ENCODE measurements around the gene EMC7. TPM values are rescaled to one million over a fixed set of nuclear protein-coding genes. Genes with fewer than 3 reads are reported as not detected.

Gene EMC7
- total and polyA plus RNA-seq, 9 of the 15 experiments (the other 6 are each of a cell fraction or from before 2014, with no cell fraction given) = 25.8 to 92.8 (median 49.7) TPM

DNA sequence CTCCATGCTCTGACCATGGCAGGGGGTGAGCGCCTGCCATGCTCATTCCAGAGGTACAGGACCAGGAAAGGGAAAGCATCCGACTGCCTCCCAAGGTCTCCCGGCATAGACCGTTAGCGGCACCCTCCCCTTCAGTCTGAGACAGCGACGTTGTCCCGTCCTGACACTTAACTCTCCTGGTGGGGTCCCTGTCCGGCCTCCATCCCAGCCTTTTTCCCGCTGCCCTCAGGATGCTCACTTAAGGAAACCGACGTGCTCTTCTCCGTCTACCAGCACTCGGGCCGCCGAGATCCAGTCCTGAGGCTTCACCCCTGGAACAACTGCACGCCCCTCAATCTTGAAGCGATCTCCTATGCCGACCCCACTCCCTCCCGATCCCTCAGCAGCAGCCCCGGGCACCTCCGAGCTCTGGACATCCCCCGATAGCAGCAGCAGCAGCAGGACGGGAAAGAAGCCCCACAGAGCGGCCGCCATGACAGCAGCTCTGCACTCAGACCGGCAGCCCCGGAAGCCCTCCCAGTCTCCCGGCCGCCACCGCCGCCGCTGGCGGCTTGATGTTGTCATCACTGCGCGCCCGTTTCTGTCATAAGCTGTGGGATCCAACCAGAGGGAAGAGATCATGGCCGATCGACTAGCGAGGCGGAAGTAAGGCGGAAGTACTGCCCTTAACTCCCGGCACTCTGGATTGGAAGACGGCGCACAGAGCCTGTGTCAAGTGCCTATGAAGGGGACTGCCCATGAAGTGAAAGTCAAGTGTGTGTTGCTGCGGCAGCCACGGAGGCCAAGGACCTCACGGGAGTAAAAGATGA, at the start of gene EMC7, which contains the start of gene PGBD4 (continued):
- TF ChIP-seq, protein P1, sequence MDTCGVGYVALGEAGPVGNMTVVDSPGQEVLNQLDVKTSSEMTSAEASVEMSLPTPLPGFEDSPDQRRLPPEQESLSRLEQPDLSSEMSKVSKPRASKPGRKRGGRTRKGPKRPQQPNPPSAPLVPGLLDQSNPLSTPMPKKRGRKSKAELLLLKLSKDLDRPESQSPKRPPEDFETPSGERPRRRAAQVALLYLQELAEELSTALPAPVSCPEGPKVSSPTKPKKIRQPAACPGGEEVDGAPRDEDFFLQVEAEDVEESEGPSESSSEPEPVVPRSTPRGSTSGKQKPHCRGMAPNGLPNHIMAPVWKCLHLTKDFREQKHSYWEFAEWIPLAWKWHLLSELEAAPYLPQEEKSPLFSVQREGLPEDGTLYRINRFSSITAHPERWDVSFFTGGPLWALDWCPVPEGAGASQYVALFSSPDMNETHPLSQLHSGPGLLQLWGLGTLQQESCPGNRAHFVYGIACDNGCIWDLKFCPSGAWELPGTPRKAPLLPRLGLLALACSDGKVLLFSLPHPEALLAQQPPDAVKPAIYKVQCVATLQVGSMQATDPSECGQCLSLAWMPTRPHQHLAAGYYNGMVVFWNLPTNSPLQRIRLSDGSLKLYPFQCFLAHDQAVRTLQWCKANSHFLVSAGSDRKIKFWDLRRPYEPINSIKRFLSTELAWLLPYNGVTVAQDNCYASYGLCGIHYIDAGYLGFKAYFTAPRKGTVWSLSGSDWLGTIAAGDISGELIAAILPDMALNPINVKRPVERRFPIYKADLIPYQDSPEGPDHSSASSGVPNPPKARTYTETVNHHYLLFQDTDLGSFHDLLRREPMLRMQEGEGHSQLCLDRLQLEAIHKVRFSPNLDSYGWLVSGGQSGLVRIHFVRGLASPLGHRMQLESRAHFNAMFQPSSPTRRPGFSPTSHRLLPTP (IDR thresholded peaks at IDR 0.05; ENCODE audit: borderline replicate concordance, extremely low read depth, insufficient read length) = no peak
- no peak for TF ChIP-seq ETS2 (tag; IDR thresholded peaks at IDR 0.05; ENCODE audit: borderline replicate concordance, poor library complexity, severe bottlenecking)
- peak; percentile 88 for TF ChIP-seq MBD2 (IDR thresholded peaks at IDR 0.05; ENCODE audit: borderline replicate concordance, low read depth)
- no peak for TF ChIP-seq MECOM (CRISPR knock-in tag; IDR thresholded peaks at IDR 0.05)
- TF ChIP-seq CHCHD3 (CRISPR knock-in tag; IDR thresholded peaks at IDR 0.05) = no peak
- TF ChIP-seq, protein P2, sequence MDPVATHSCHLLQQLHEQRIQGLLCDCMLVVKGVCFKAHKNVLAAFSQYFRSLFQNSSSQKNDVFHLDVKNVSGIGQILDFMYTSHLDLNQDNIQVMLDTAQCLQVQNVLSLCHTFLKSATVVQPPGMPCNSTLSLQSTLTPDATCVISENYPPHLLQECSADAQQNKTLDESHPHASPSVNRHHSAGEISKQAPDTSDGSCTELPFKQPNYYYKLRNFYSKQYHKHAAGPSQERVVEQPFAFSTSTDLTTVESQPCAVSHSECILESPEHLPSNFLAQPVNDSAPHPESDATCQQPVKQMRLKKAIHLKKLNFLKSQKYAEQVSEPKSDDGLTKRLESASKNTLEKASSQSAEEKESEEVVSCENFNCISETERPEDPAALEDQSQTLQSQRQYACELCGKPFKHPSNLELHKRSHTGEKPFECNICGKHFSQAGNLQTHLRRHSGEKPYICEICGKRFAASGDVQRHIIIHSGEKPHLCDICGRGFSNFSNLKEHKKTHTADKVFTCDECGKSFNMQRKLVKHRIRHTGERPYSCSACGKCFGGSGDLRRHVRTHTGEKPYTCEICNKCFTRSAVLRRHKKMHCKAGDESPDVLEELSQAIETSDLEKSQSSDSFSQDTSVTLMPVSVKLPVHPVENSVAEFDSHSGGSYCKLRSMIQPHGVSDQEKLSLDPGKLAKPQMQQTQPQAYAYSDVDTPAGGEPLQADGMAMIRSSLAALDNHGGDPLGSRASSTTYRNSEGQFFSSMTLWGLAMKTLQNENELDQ (CRISPR knock-in tag; IDR thresholded peaks at IDR 0.05; ENCODE audit: borderline replicate concordance) = no peak
- no peak for TF ChIP-seq EGR1 (conservative IDR thresholded peaks at IDR 0.05)
- no peak for TF ChIP-seq U2AF2 (optimal IDR thresholded peaks at IDR 0.05; ENCODE audit: low read depth, low read length)
- TF ChIP-seq, protein P3, sequence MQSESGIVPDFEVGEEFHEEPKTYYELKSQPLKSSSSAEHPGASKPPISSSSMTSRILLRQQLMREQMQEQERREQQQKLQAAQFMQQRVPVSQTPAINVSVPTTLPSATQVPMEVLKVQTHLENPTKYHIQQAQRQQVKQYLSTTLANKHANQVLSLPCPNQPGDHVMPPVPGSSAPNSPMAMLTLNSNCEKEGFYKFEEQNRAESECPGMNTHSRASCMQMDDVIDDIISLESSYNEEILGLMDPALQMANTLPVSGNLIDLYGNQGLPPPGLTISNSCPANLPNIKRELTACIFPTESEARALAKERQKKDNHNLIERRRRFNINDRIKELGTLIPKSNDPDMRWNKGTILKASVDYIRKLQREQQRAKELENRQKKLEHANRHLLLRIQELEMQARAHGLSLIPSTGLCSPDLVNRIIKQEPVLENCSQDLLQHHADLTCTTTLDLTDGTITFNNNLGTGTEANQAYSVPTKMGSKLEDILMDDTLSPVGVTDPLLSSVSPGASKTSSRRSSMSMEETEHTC (IDR thresholded peaks at IDR 0.05) = no peak
- TF ChIP-seq SMARCA4 (IDR thresholded peaks at IDR 0.05) = no peak
- no peak for TF ChIP-seq CEBPB (tag; IDR thresholded peaks at IDR 0.05)
- TF ChIP-seq ZNF583 (CRISPR knock-in tag; IDR thresholded peaks at IDR 0.05) = no peak
- TF ChIP-seq, protein P4, sequence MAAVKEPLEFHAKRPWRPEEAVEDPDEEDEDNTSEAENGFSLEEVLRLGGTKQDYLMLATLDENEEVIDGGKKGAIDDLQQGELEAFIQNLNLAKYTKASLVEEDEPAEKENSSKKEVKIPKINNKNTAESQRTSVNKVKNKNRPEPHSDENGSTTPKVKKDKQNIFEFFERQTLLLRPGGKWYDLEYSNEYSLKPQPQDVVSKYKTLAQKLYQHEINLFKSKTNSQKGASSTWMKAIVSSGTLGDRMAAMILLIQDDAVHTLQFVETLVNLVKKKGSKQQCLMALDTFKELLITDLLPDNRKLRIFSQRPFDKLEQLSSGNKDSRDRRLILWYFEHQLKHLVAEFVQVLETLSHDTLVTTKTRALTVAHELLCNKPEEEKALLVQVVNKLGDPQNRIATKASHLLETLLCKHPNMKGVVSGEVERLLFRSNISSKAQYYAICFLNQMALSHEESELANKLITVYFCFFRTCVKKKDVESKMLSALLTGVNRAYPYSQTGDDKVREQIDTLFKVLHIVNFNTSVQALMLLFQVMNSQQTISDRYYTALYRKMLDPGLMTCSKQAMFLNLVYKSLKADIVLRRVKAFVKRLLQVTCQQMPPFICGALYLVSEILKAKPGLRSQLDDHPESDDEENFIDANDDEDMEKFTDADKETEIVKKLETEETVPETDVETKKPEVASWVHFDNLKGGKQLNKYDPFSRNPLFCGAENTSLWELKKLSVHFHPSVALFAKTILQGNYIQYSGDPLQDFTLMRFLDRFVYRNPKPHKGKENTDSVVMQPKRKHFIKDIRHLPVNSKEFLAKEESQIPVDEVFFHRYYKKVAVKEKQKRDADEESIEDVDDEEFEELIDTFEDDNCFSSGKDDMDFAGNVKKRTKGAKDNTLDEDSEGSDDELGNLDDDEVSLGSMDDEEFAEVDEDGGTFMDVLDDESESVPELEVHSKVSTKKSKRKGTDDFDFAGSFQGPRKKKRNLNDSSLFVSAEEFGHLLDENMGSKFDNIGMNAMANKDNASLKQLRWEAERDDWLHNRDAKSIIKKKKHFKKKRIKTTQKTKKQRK (IDR thresholded peaks at IDR 0.05; ENCODE audit: borderline replicate concordance, low read depth, low read length) = no peak
- no peak for TF ChIP-seq ZZZ3 (IDR thresholded peaks at IDR 0.05)
- TF ChIP-seq NEUROD1 (IDR thresholded peaks at IDR 0.05; ENCODE audit: borderline replicate concordance, low read depth, low read length, partially characterized antibody) = no peak
- TF ChIP-seq SLC30A9 (CRISPR knock-in tag; IDR thresholded peaks at IDR 0.05) = no peak
- TF ChIP-seq SAFB (IDR thresholded peaks at IDR 0.05; ENCODE audit: borderline replicate concordance, low read depth, low read length) = no peak
- no peak for TF ChIP-seq ZNF707 (CRISPR knock-in tag; conservative IDR thresholded peaks at IDR 0.05)

Data from K562 (cell line).